Measurements from ENCODE around the gene ZNF804A. TPM values are rescaled to one million over a fixed set of nuclear protein-coding genes. Genes with fewer than 3 reads are reported as not detected.

ZNF804A gene
- total and polyA plus RNA-seq, 5 donors from 2014 or later = not detected

DNA sequence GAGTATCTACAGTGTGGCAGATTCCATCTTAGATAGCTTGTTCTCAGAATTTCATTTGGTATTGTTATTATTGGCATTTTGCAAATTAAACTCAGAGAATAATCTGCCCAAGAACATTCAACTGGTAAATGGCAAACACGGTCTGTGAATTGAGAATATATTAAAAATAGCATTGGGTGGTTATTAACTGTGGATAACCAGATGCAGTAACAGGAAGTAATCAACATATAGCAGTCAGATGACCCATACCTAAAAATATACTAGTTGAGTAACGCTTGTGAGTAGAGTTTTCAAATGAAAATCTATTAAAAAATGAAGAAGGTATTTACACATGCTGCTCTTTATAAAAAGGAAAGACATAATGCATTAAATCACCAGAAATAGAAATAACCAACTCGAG is 129.5 kb downstream of the ZNF804A start:
- no peak overlapping the region for H3K4me3 ChIP-seq (ENCODE audit: low read depth, low read length)
- no peak for ATAC-seq (ENCODE audit: low read depth in 2 of 2)

DNA sequence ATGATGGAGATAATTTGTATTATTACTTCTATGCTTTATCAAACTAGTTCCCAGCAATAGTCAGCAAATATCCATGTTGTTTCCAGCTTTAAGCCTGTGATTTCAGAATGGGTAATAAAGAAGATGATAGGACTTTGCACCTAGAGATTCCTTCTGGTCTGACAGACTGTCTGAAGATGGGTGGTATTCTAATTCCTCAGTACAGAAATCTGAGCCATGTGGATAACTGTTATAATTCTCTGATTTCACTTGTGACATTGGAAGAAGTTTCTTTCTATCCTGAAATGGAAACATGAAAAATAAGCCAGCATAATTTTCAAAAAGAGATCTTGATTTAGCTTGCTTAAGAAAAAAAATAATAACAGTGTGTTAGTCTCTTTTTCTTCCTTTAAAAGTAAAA is 130.1 kb downstream of the ZNF804A start:
- Mint-ChIP-seq H3K4me1 (no peaks in the 10 kb centered on the region), H3K4me3 (no peak overlapping the region), H3K9me3 (peaks cover 0 to 8% (median 4%) of the 10 kb centered on the region in 7 donors), H3K27me3 (no peaks in the 10 kb centered on the region), H3K27ac (no peak overlapping the region), H3K36me3 (no peaks in the 10 kb centered on the region)
- H3K27ac ChIP-seq (ENCODE audit: insufficient read depth, low read length, poor library complexity, severe bottlenecking) = no peak overlapping the region
- H3K27me3 ChIP-seq (ENCODE audit: control insufficient read depth, insufficient read depth, low read length) = no peaks in the 10 kb centered on the region
- DNase-seq (no peak), ATAC-seq (ENCODE audit: low read depth in 2 of 2) (no peak)
- H3K9me3 ChIP-seq (ENCODE audit: control insufficient read depth in 2 of 2, low read length in 2 of 2) = no peaks in the 10 kb centered on the region
- H3K4me3 ChIP-seq (ENCODE audit: low read depth, low read length) = no peak overlapping the region
- no peaks in the 10 kb centered on the region for H3K36me3 ChIP-seq (ENCODE audit: control insufficient read depth, insufficient read depth, low read length)
- no peaks in the 10 kb centered on the region for H3K4me1 ChIP-seq (ENCODE audit: control insufficient read depth, insufficient read depth, low read length, poor library complexity, severe bottlenecking)

More for the DNA sequence above, 129.5 kb downstream of the ZNF804A start:
- H3K4me1 Mint-ChIP-seq = no peaks in the 10 kb centered on the region
- no peaks in the 10 kb centered on the region for H3K9me3 ChIP-seq (ENCODE audit: control insufficient read depth in 2 of 2, low read length in 2 of 2)
- no peak for DNase-seq
- no peaks in the 10 kb centered on the region for H3K27me3 Mint-ChIP-seq
- no peak overlapping the region for H3K27ac Mint-ChIP-seq
- H3K27ac ChIP-seq (ENCODE audit: insufficient read depth, low read length, poor library complexity, severe bottlenecking) = no peak overlapping the region
- H3K36me3 Mint-ChIP-seq = no peaks in the 10 kb centered on the region
- no peak overlapping the region for H3K4me3 Mint-ChIP-seq
- H3K36me3 ChIP-seq (ENCODE audit: control insufficient read depth, insufficient read depth, low read length) = no peaks in the 10 kb centered on the region
- H3K4me1 ChIP-seq (ENCODE audit: control insufficient read depth, insufficient read depth, low read length, poor library complexity, severe bottlenecking) = no peaks in the 10 kb centered on the region
- no peaks in the 10 kb centered on the region for H3K27me3 ChIP-seq (ENCODE audit: control insufficient read depth, insufficient read depth, low read length)
- H3K9me3 Mint-ChIP-seq = peaks cover 0 to 8% (median 2%) of the 10 kb centered on the region in 7 donors

DNA sequence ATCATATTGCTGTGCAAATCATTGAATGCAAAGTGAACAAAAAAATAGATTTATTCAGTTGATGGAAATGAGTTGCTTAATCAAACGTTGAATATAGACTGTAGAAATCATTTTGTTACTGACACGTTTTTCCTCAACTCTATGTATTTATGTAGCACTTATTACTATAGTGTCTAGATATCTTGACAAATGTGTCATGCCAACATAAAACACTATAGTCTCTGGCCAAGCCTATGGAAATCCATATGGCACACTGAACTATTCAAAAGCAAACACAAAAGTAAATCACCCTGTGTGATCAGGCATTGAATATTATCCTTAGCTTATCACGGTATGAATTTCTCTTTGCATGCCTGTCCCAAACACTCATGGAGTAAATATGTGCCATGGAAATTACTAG is 131.3 kb downstream of the ZNF804A start:
- no peak overlapping the region for H3K27ac Mint-ChIP-seq
- ATAC-seq (ENCODE audit: low read depth in 2 of 2) = no peak
- no peak overlapping the region for H3K4me3 Mint-ChIP-seq
- Histone ChIP-seq H3K9me3 (ENCODE audit: control insufficient read depth in 2 of 2, low read length in 2 of 2) (no peaks in the 10 kb centered on the region), H3K36me3 (ENCODE audit: control insufficient read depth, insufficient read depth, low read length) (no peaks in the 10 kb centered on the region), H3K4me3 (ENCODE audit: low read depth, low read length) (no peak overlapping the region), H3K27me3 (ENCODE audit: control insufficient read depth, insufficient read depth, low read length) (no peaks in the 10 kb centered on the region), H3K4me1 (ENCODE audit: control insufficient read depth, insufficient read depth, low read length, poor library complexity, severe bottlenecking) (no peaks in the 10 kb centered on the region), H3K27ac (ENCODE audit: insufficient read depth, low read length, poor library complexity, severe bottlenecking) (no peak overlapping the region)
- H3K9me3 Mint-ChIP-seq = peaks cover 0 to 8% (median 4%) of the 10 kb centered on the region in 7 donors
- no peaks in the 10 kb centered on the region for H3K36me3 Mint-ChIP-seq
- no peaks in the 10 kb centered on the region for H3K4me1 Mint-ChIP-seq
- no peak for DNase-seq
- H3K27me3 Mint-ChIP-seq = no peaks in the 10 kb centered on the region

DNA sequence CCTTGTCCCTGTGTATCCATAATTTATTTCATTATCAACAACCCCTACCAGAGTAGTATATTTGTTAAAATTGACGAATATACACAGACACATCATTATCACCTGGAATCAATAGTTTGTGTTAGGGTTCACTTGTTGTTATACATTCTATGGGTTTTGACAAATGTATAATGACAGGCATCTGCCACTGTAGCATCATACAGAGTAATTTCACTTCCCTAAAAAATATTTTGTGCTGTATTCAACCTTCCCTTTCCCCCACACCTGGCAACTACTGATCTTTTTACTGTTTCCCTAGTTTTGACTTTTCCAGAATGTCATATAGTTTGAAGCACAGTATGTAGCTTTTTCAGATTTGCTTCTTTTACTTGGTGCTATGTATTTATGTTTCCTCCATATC is 132.0 kb downstream of the ZNF804A start:
- no peaks in the 10 kb centered on the region for H3K9me3 ChIP-seq (ENCODE audit: control insufficient read depth in 2 of 2, low read length in 2 of 2)
- H3K27ac ChIP-seq (ENCODE audit: insufficient read depth, low read length, poor library complexity, severe bottlenecking) = no peak overlapping the region
- no peak for ATAC-seq (ENCODE audit: low read depth in 2 of 2)
- Mint-ChIP-seq H3K4me1 (no peaks in the 10 kb centered on the region), H3K4me3 (no peak overlapping the region), H3K9me3 (peaks cover 0 to 11% (median 4%) of the 10 kb centered on the region in 7 donors), H3K27ac (no peak overlapping the region), H3K27me3 (no peaks in the 10 kb centered on the region), H3K36me3 (no peaks in the 10 kb centered on the region)
- no peaks in the 10 kb centered on the region for H3K4me1 ChIP-seq (ENCODE audit: control insufficient read depth, insufficient read depth, low read length, poor library complexity, severe bottlenecking)
- H3K4me3 ChIP-seq (ENCODE audit: low read depth, low read length) = no peak overlapping the region
- H3K36me3 ChIP-seq (ENCODE audit: control insufficient read depth, insufficient read depth, low read length) = no peaks in the 10 kb centered on the region
- no peak for DNase-seq
- H3K27me3 ChIP-seq (ENCODE audit: control insufficient read depth, insufficient read depth, low read length) = no peaks in the 10 kb centered on the region

DNA sequence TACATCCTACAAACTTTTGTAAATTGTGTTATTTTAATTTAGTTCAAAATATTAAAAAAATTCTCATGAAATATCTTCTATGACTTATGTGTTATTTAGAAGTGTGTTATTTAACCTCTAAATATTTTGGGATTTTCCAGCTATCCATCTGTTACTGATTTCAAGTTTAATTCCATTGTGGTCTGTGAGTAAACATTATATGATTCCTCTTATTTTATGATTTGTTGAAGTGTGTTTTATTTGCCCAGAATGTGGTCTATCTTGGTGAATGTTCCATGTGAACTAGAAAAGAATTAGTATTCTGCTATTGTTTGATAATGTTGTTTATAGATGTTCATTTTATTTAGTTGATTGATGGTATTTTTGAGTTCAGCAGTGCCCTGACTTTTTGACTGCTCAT is 136.0 kb downstream of the ZNF804A start:
- no peaks in the 10 kb centered on the region for H3K4me1 Mint-ChIP-seq
- Histone ChIP-seq H3K36me3 (ENCODE audit: control insufficient read depth, insufficient read depth, low read length) (no peaks in the 10 kb centered on the region), H3K27ac (ENCODE audit: insufficient read depth, low read length, poor library complexity, severe bottlenecking) (no peak overlapping the region), H3K27me3 (ENCODE audit: control insufficient read depth, insufficient read depth, low read length) (no peaks in the 10 kb centered on the region), H3K9me3 (ENCODE audit: control insufficient read depth in 2 of 2, low read length in 2 of 2) (no peaks in the 10 kb centered on the region), H3K4me1 (ENCODE audit: control insufficient read depth, insufficient read depth, low read length, poor library complexity, severe bottlenecking) (no peaks in the 10 kb centered on the region), H3K4me3 (ENCODE audit: low read depth, low read length) (no peak overlapping the region)
- H3K36me3 Mint-ChIP-seq = no peaks in the 10 kb centered on the region
- H3K27ac Mint-ChIP-seq = no peak overlapping the region
- DNase-seq = no peak
- peaks cover 2 to 7% (median 4%) of the 10 kb centered on the region in 7 donors for H3K9me3 Mint-ChIP-seq
- no peaks in the 10 kb centered on the region for H3K27me3 Mint-ChIP-seq
- no peak for ATAC-seq (ENCODE audit: low read depth in 2 of 2)
- peak overlapping the region in 1 of 4 donors; percentile 63 for H3K4me3 Mint-ChIP-seq

DNA sequence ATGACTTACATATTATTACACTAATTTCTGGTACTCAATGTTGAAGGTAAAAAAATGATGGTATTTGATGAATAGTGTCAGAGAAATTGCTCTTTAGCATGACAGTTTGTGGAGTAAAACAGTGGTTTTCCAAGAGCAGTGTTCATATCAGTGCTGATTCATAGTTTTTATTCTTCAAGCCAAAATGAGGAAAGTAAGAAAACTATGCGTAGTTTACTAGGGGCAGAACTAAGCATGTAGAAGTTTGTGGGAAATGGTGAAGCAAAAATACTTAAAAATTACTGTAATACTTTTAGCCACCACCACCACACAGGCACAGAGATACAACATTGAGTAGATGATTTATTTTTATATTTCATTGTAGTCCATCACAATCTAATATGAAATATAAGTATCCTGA is 137.3 kb downstream of the ZNF804A start:
- ATAC-seq (ENCODE audit: low read depth in 2 of 2) = no peak
- Mint-ChIP-seq H3K27ac (no peak overlapping the region), H3K36me3 (no peaks in the 10 kb centered on the region), H3K9me3 (peaks cover 2 to 11% (median 4%) of the 10 kb centered on the region in 7 donors), H3K4me3 (no peak overlapping the region), H3K4me1 (no peaks in the 10 kb centered on the region), H3K27me3 (no peaks in the 10 kb centered on the region)
- Histone ChIP-seq H3K4me3 (ENCODE audit: low read depth, low read length) (no peak overlapping the region), H3K4me1 (ENCODE audit: control insufficient read depth, insufficient read depth, low read length, poor library complexity, severe bottlenecking) (no peaks in the 10 kb centered on the region), H3K9me3 (ENCODE audit: control insufficient read depth in 2 of 2, low read length in 2 of 2) (no peaks in the 10 kb centered on the region), H3K36me3 (ENCODE audit: control insufficient read depth, insufficient read depth, low read length) (no peaks in the 10 kb centered on the region), H3K27me3 (ENCODE audit: control insufficient read depth, insufficient read depth, low read length) (no peaks in the 10 kb centered on the region), H3K27ac (ENCODE audit: insufficient read depth, low read length, poor library complexity, severe bottlenecking) (no peak overlapping the region)
- no peak for DNase-seq

DNA sequence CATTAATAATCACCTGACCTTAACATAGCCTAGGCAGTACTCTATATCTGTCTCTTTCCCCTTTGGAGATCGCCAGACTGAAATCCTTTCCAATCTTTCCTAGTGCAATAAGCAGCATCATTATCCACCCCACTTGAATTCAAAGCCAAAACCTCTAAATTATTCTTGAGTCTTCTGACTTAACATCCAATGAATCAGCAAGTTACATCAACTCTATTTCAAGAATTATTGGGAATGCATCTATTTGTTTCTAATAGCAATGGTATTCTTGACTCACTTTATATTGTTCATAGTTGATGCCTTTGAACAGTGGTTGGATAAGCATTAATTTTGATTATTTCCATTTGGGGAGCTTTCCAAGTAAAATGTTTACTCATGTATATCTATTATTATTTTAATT is 144.8 kb downstream of the ZNF804A start:
- Histone ChIP-seq H3K27me3 (ENCODE audit: control insufficient read depth, insufficient read depth, low read length) (no peaks in the 10 kb centered on the region), H3K4me3 (ENCODE audit: low read depth, low read length) (no peak overlapping the region), H3K4me1 (ENCODE audit: control insufficient read depth, insufficient read depth, low read length, poor library complexity, severe bottlenecking) (no peaks in the 10 kb centered on the region), H3K9me3 (ENCODE audit: control insufficient read depth in 2 of 2, low read length in 2 of 2) (no peaks in the 10 kb centered on the region), H3K27ac (ENCODE audit: insufficient read depth, low read length, poor library complexity, severe bottlenecking) (no peak overlapping the region), H3K36me3 (ENCODE audit: control insufficient read depth, insufficient read depth, low read length) (no peaks in the 10 kb centered on the region)
- Mint-ChIP-seq H3K27me3 (no peaks in the 10 kb centered on the region), H3K4me1 (peaks cover 0 to 4% (median 0%) of the 10 kb centered on the region in 4 donors), H3K27ac (no peak overlapping the region), H3K36me3 (no peaks in the 10 kb centered on the region), H3K4me3 (no peak overlapping the region), H3K9me3 (peaks cover 0 to 25% (median 4%) of the 10 kb centered on the region in 7 donors)
- no peak for ATAC-seq (ENCODE audit: low read depth in 2 of 2)
- no peak for DNase-seq

DNA sequence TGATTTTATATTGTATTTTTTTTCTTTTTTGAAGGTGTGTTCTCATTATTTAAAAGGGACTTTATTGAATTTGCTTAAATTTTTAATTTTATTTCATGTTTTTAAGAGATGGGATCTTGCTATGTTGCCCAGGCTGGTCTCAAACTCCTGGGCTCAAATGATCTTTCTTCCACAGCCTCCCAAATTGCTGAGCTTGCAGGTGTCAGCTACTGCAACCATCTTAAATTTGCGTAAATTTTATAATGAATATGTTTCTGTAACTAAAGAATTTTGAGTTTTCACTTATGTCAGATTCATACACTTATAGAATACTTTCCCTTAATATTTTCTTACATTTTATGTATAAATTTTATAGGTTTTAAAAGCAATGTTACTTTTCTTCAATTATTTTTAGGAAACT is 157.8 kb downstream of the ZNF804A start:
- Mint-ChIP-seq H3K4me3 (no peak overlapping the region), H3K36me3 (no peaks in the 10 kb centered on the region), H3K4me1 (no peaks in the 10 kb centered on the region), H3K9me3 (peaks cover 0 to 10% (median 4%) of the 10 kb centered on the region in 7 donors), H3K27ac (no peak overlapping the region), H3K27me3 (no peaks in the 10 kb centered on the region)
- no peaks in the 10 kb centered on the region for H3K27me3 ChIP-seq (ENCODE audit: control insufficient read depth, insufficient read depth, low read length)
- no peak overlapping the region for H3K27ac ChIP-seq (ENCODE audit: insufficient read depth, low read length, poor library complexity, severe bottlenecking)
- no peaks in the 10 kb centered on the region for H3K4me1 ChIP-seq (ENCODE audit: control insufficient read depth, insufficient read depth, low read length, poor library complexity, severe bottlenecking)
- no peaks in the 10 kb centered on the region for H3K9me3 ChIP-seq (ENCODE audit: control insufficient read depth in 2 of 2, low read length in 2 of 2)
- ATAC-seq (ENCODE audit: low read depth in 2 of 2) (no peak), DNase-seq (no peak)
- no peaks in the 10 kb centered on the region for H3K36me3 ChIP-seq (ENCODE audit: control insufficient read depth, insufficient read depth, low read length)
- no peak overlapping the region for H3K4me3 ChIP-seq (ENCODE audit: low read depth, low read length)
